IMR-90 (cell line): ENCODE data around the gene TBC1D30. TPM values are rescaled to one million over a fixed set of nuclear protein-coding genes. Genes with fewer than 3 reads are reported as not detected.

ENCODE experiments used
- ATAC-seq: fragments of 200-7000 bp; cut with Tn5 transposase; 2 replicates; pipeline ENCODE4 v1.9.1; 2020; ENCODE audit warnings: low read depth, mild to moderate bottlenecking, moderate library complexity
- BruUV-seq: library from RNA; stranded (reverse); fragments of 400-500 nt; replicated peaks from 2 replicates; lab custom pipeline; 2021; lab: Mats Ljungman, UMichigan
- CTCF ChIA-PET: fragments of 300-600 bp; formaldehyde crosslinking; extraction: SDS; loops from one replicate; lab custom pipeline; 2021; ENCODE audit warnings: antibody characterized with exemption; lab: Yijun Ruan, JAX
- POLR2A ChIA-PET: fragments of 300-600 bp; sonication (Branson Sonifier 250); formaldehyde crosslinking; loops from one replicate; lab custom pipeline; 2022; ENCODE audit warnings: antibody characterized with exemption; ENCODE audit not compliant: unreplicated experiment; lab: Charles Lee
- DNase-seq: peaks from one replicate; pipeline ENCODE4 v3.0.0; 2013
- H2AFZ ChIP-seq: replicated peaks from 2 replicates; pipeline ENCODE3; 2013; ENCODE audit warnings: low read length, mild to moderate bottlenecking; ENCODE audit not compliant: poor library complexity
- H2AK5ac ChIP-seq: 2 replicates; pipeline ENCODE4 v1.6.1; 2013; ENCODE audit warnings: low read depth, low read length, inconsistent platforms
- H2AK9ac ChIP-seq: replicated peaks from 2 replicates; pipeline ENCODE3; 2013; ENCODE audit warnings: mild to moderate bottlenecking, low read depth, low read length, moderate library complexity; ENCODE audit not compliant: poor library complexity
- H2BK120ac ChIP-seq: 2 replicates; pipeline ENCODE4 v1.6.1; 2013; ENCODE audit warnings: low read depth, low read length, inconsistent platforms
- H2BK15ac ChIP-seq: 3 replicates; pipeline ENCODE4 v1.6.1; 2013; ENCODE audit warnings: low read depth, low read length, inconsistent platforms
- H2BK20ac ChIP-seq: 2 replicates; pipeline ENCODE4 v1.6.1; 2013; ENCODE audit warnings: low read depth, mild to moderate bottlenecking, inconsistent platforms, low read length, moderate library complexity
- H2BK5ac ChIP-seq: 2 replicates; pipeline ENCODE4 v1.6.1; 2013; ENCODE audit warnings: mild to moderate bottlenecking, low read depth, low read length, inconsistent platforms; ENCODE audit not compliant: poor library complexity, severe bottlenecking
- H3K14ac ChIP-seq: replicated peaks from 2 replicates; pipeline ENCODE4 v1.6.1; 2013; ENCODE audit warnings: low read depth, low read length, inconsistent platforms
- H3K18ac ChIP-seq: 2 replicates; pipeline ENCODE4 v1.6.1; 2013; ENCODE audit warnings: low read depth, low read length, control low read depth
- H3K23ac ChIP-seq: 2 replicates; pipeline ENCODE4 v1.6.1; 2013; ENCODE audit warnings: low read depth, low read length, inconsistent platforms
- H3K27ac ChIP-seq: 2 replicates; pipeline ENCODE4 v1.5.1; 2013; ENCODE audit warnings: mild to moderate bottlenecking, control low read depth, low read length; ENCODE audit not compliant: insufficient read depth
- H3K27me3 ChIP-seq: 2 replicates; pipeline ENCODE4 v1.6.1; 2013; ENCODE audit warnings: low read length; ENCODE audit not compliant: control insufficient read depth, insufficient read depth
- H3K36me3 ChIP-seq: 2 replicates; pipeline ENCODE4 v1.6.1; 2013; ENCODE audit warnings: low read length, mixed read lengths; ENCODE audit not compliant: control insufficient read depth, insufficient read depth
- H3K4ac ChIP-seq: 2 replicates; pipeline ENCODE4 v1.6.1; 2013; ENCODE audit warnings: low read depth, low read length, inconsistent platforms
- H3K4me1 ChIP-seq: 2 replicates; pipeline ENCODE4 v1.6.1; 2013; ENCODE audit warnings: low read length, mixed read lengths; ENCODE audit not compliant: control insufficient read depth, insufficient read depth
- H3K4me2 ChIP-seq: 2 replicates; pipeline ENCODE4 v1.6.1; 2013; ENCODE audit warnings: low read depth, mild to moderate bottlenecking, control low read depth, low read length, moderate library complexity
- H3K4me3 ChIP-seq: 2 replicates; pipeline ENCODE4 v1.5.1; 2013; ENCODE audit warnings: low read depth, mild to moderate bottlenecking, control low read depth, low read length, moderate library complexity; ENCODE audit not compliant: insufficient read depth
- H3K56ac ChIP-seq: 2 replicates; pipeline ENCODE4 v1.6.1; 2013; ENCODE audit warnings: low read length, inconsistent platforms; ENCODE audit not compliant: insufficient read depth; ENCODE audit errors: extremely low read depth
- H3K79me1 ChIP-seq, 2 experiments: 2 replicates each; pipeline ENCODE4 v1.6.1; 2013; ENCODE audit warnings: low read length in 2 of 2, inconsistent platforms in 1 of 2, low read depth in 1 of 2
- H3K9ac ChIP-seq: 2 replicates; pipeline ENCODE4 v1.6.1; 2013; ENCODE audit warnings: low read depth, low read length, control low read depth
- H3K9me1 ChIP-seq: 2 replicates; pipeline ENCODE4 v1.6.1; 2013; ENCODE audit warnings: low read length, inconsistent platforms; ENCODE audit not compliant: insufficient read depth
- H3K9me3 ChIP-seq: 2 replicates; pipeline ENCODE4 v1.6.1; 2013; ENCODE audit warnings: low read length; ENCODE audit not compliant: control insufficient read depth, insufficient read depth
- H4K20me1 ChIP-seq: 2 replicates; pipeline ENCODE4 v1.6.1; 2013; ENCODE audit warnings: low read length, inconsistent platforms; ENCODE audit not compliant: insufficient read depth
- H4K5ac ChIP-seq: 2 replicates; pipeline ENCODE4 v1.6.1; 2013; ENCODE audit warnings: mild to moderate bottlenecking, low read depth, low read length, control low read depth
- H4K8ac ChIP-seq, 2 experiments: 2 replicates each; pipeline ENCODE4 v1.6.1; 2013; ENCODE audit warnings: low read depth in 2 of 2, low read length in 2 of 2, control low read depth in 1 of 2, inconsistent platforms in 1 of 2
- H4K91ac ChIP-seq: 2 replicates; pipeline ENCODE4 v1.6.1; 2013; ENCODE audit warnings: low read depth, low read length, inconsistent platforms; ENCODE audit not compliant: insufficient read depth
- BHLHE40 ChIP-seq: fragments of 150-350 bp; IDR thresholded peaks from 2 replicates; pipeline ENCODE4 v1.6.1; 2016; ENCODE audit warnings: mild to moderate bottlenecking, low read depth, low read length
- CEBPB ChIP-seq: IDR thresholded peaks from 2 replicates; pipeline ENCODE4 v1.6.1; 2012; ENCODE audit warnings: low read depth, low read length, improper control_type of control experiment
- CHD1 ChIP-seq: IDR thresholded peaks from 2 replicates; pipeline ENCODE4 v1.6.1; 2012; ENCODE audit warnings: low read depth, low read length, improper control_type of control experiment
- FOS ChIP-seq: fragments of 150-350 bp; IDR thresholded peaks from 2 replicates; pipeline ENCODE4 v1.6.1; 2016; ENCODE audit warnings: low read depth, low read length
- MAFK ChIP-seq: IDR thresholded peaks from 2 replicates; pipeline ENCODE4 v1.6.1; 2012; ENCODE audit warnings: low read depth, low read length, improper control_type of control experiment
- MAZ ChIP-seq: IDR thresholded peaks from 2 replicates; pipeline ENCODE4 v1.6.1; 2012; ENCODE audit warnings: low read depth, mild to moderate bottlenecking, low read length, improper control_type of control experiment, moderate library complexity, borderline replicate concordance
- MXI1 ChIP-seq: IDR thresholded peaks from 2 replicates; pipeline ENCODE4 v1.6.1; 2012; ENCODE audit warnings: low read depth, mild to moderate bottlenecking, low read length, moderate library complexity, borderline replicate concordance
- NFE2L2 ChIP-seq: fragments of 150-350 bp; IDR thresholded peaks from 2 replicates; pipeline ENCODE4 v1.6.1; 2016; ENCODE audit warnings: low read depth, mild to moderate bottlenecking, low read length
- POLR2A ChIP-seq: IDR thresholded peaks from 2 replicates; pipeline ENCODE4 v1.6.1; 2012; ENCODE audit warnings: mild to moderate bottlenecking, low read depth, low read length
- RAD21 ChIP-seq: IDR thresholded peaks from 2 replicates; pipeline ENCODE4 v1.6.1; 2012; ENCODE audit warnings: low read length, improper control_type of control experiment
- RFX5 ChIP-seq: IDR thresholded peaks from 2 replicates; pipeline ENCODE4 v1.8.0; 2012; ENCODE audit warnings: low read depth, mild to moderate bottlenecking, low read length, moderate library complexity
- SMC3 ChIP-seq: fragments of 150-350 bp; IDR thresholded peaks from 2 replicates; pipeline ENCODE4 v1.6.1; 2016; ENCODE audit warnings: low read depth, mild to moderate bottlenecking, antibody characterized with exemption, low read length, moderate library complexity
- USF2 ChIP-seq: fragments of 150-350 bp; IDR thresholded peaks from 2 replicates; pipeline ENCODE4 v1.6.1; 2017; ENCODE audit warnings: mild to moderate bottlenecking, antibody characterized with exemption, low read length, low read depth
- WGBS, 2 experiments: methylation state at CpG; one replicate each; pipeline versions ENCODE4 v1.1.5 to v1.1.7; 2013; ENCODE audit warnings: missing lambda C conversion rate in 2 of 2; ENCODE audit not compliant: insufficient read length in 1 of 2; ENCODE audit errors: extremely low coverage in 2 of 2; 5-methylcytosine and 5-hydroxymethylcytosine counted together
- dilution Hi-C: fragments of 300-500 bp; cut with HindIII; formaldehyde crosslinking; loops from one replicate; pipeline ENCODE4 v1.14.3; 2018; ENCODE audit warnings: low sequenced_read_pairs; ENCODE audit not compliant: unreplicated experiment
- in situ Hi-C: fragments of 300-500 bp; cut with MboI; formaldehyde crosslinking; loops from 3 replicates; pipeline ENCODE4 v1.14.3; 2019; ENCODE audit warnings: low sequenced_read_pairs, inconsistent platforms, mixed read lengths
- intact Hi-C: fragments of 100-400 bp; cut with micrococcal nuclease; formaldehyde crosslinking; loops from 2 replicates; pipeline ENCODE4 v1.10.0; 2022
- polyA plus RNA-seq, 3 experiments: library from polyadenylated mRNA; depleted of rRNA; stranded (reverse); fragments of >200 nt; gene quantifications; 2 replicates each; pipeline ENCODE4 v1.2.3, GENCODE V29; 2012; ENCODE audit warnings: low replicate concordance in 1 of 3
- total RNA-seq: library from RNA; depleted of rRNA; stranded (reverse); fragments of >200 nt; gene quantifications from 2 replicates; pipeline ENCODE4 v1.2.3, GENCODE V29; 2012
- TF ChIP-seq, protein P1 (sequence below): conservative IDR thresholded peaks from 2 replicates; pipeline ENCODE4 v1.5.1; 2012; ENCODE audit warnings: mild to moderate bottlenecking, low read depth, low read length, improper control_type of control experiment

TBC1D30 gene
- total and polyA plus RNA-seq, 2 of the 4 experiments (the other 2 are of a cell fraction) = 0.18 to 0.24 TPM

GRCh38 chr12:64882687-64883086 is 58.2 kb downstream of the TBC1D30 start:
- Histone ChIP-seq H3K27me3 (peaks cover 14% of the 10 kb centered on the region), H3K14ac (no peak overlapping the region), H3K4me1 (no peaks in the 10 kb centered on the region), H3K56ac (no peak overlapping the region), H3K9me3 (peaks cover 2% of the 10 kb centered on the region; the same call in 1 of the 2 replicates), H4K20me1 (no peaks in the 10 kb centered on the region), H3K79me1 (no peaks in the 10 kb centered on the region), H3K36me3 (no peaks in the 10 kb centered on the region), H3K27ac (no peak overlapping the region), H3K9me1 (no peaks in the 10 kb centered on the region), H4K5ac (no peak overlapping the region), H3K9ac (no peak overlapping the region), H3K4ac (no peak overlapping the region), H2BK120ac (no peak overlapping the region), H2BK5ac (no peak overlapping the region), H3K4me3 (no peak overlapping the region), H2AFZ (no peak overlapping the region), H3K23ac (no peak overlapping the region), H3K4me2 (no peak overlapping the region), H2BK20ac (no peak overlapping the region), H2AK9ac (no peak overlapping the region), H2AK5ac (no peak overlapping the region), H4K91ac (no peak overlapping the region), H3K18ac (no peak overlapping the region), H4K8ac (no peak overlapping the region), H2BK15ac (no peak overlapping the region)
- DNase-seq = no peak
- CTCF ChIA-PET = interaction anchor here (1.0 kb wide), 1 partner anchor 86 kb away, joined by 3 read pairs; no protein-coding TSS in a partner anchor
- in situ Hi-C loops = loop anchor here (25.0 kb wide), 3 partner anchors 355 to 1130 kb away; no protein-coding TSS in a partner anchor
- BruUV-seq = no TSS peak
- no peak for ATAC-seq
- POLR2A ChIA-PET = no interaction called here
- TF ChIP-seq, protein P1, sequence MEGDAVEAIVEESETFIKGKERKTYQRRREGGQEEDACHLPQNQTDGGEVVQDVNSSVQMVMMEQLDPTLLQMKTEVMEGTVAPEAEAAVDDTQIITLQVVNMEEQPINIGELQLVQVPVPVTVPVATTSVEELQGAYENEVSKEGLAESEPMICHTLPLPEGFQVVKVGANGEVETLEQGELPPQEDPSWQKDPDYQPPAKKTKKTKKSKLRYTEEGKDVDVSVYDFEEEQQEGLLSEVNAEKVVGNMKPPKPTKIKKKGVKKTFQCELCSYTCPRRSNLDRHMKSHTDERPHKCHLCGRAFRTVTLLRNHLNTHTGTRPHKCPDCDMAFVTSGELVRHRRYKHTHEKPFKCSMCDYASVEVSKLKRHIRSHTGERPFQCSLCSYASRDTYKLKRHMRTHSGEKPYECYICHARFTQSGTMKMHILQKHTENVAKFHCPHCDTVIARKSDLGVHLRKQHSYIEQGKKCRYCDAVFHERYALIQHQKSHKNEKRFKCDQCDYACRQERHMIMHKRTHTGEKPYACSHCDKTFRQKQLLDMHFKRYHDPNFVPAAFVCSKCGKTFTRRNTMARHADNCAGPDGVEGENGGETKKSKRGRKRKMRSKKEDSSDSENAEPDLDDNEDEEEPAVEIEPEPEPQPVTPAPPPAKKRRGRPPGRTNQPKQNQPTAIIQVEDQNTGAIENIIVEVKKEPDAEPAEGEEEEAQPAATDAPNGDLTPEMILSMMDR = no peak
- no peak for TF ChIP-seq MAFK
- no peak for TF ChIP-seq SMC3
- TF ChIP-seq CHD1 = no peak
- TF ChIP-seq MAZ = no peak
- no peak for TF ChIP-seq MXI1
- no peak for TF ChIP-seq USF2
- no peak for TF ChIP-seq NFE2L2
- TF ChIP-seq BHLHE40 = no peak
- TF ChIP-seq CEBPB = no peak
- TF ChIP-seq FOS = no peak
- no peak for TF ChIP-seq RAD21
- TF ChIP-seq POLR2A = no peak
- TF ChIP-seq RFX5 = no peak
- dilution Hi-C loops = no loop called here
- no CpG with 5 or more reads among the region's 3 CpGs for WGBS, 2 experiments
- intact Hi-C loops = no loop called here
